HL-60 (cell line): ENCODE results near the gene GNAQ.

ENCODE experiments used
- POLR2AphosphoS5 ChIP-seq: IDR thresholded peaks from 2 replicates; pipeline ENCODE4 v1.6.1; 2012; ENCODE audit warnings: low read depth
- SPI1 ChIP-seq: IDR thresholded peaks from 2 replicates; pipeline ENCODE4 v1.6.1; 2012; ENCODE audit warnings: low read depth, mild to moderate bottlenecking, borderline replicate concordance
- TF ChIP-seq, protein P1 (sequence below): IDR thresholded peaks from one replicate; pipeline ENCODE4 v1.5.1; 2011; ENCODE audit warnings: low read length, control low read depth, inconsistent platforms; ENCODE audit not compliant: insufficient read depth
- TF ChIP-seq, protein P2 (sequence below): IDR thresholded peaks from 2 replicates; pipeline ENCODE4 v1.6.1; 2012; ENCODE audit warnings: low read depth; ENCODE audit not compliant: insufficient replicate concordance

- TF ChIP-seq POLR2AphosphoS5 (no peak), SPI1 (no peak)
- TF ChIP-seq, protein P1, sequence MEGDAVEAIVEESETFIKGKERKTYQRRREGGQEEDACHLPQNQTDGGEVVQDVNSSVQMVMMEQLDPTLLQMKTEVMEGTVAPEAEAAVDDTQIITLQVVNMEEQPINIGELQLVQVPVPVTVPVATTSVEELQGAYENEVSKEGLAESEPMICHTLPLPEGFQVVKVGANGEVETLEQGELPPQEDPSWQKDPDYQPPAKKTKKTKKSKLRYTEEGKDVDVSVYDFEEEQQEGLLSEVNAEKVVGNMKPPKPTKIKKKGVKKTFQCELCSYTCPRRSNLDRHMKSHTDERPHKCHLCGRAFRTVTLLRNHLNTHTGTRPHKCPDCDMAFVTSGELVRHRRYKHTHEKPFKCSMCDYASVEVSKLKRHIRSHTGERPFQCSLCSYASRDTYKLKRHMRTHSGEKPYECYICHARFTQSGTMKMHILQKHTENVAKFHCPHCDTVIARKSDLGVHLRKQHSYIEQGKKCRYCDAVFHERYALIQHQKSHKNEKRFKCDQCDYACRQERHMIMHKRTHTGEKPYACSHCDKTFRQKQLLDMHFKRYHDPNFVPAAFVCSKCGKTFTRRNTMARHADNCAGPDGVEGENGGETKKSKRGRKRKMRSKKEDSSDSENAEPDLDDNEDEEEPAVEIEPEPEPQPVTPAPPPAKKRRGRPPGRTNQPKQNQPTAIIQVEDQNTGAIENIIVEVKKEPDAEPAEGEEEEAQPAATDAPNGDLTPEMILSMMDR: no peak
- TF ChIP-seq, protein P2, sequence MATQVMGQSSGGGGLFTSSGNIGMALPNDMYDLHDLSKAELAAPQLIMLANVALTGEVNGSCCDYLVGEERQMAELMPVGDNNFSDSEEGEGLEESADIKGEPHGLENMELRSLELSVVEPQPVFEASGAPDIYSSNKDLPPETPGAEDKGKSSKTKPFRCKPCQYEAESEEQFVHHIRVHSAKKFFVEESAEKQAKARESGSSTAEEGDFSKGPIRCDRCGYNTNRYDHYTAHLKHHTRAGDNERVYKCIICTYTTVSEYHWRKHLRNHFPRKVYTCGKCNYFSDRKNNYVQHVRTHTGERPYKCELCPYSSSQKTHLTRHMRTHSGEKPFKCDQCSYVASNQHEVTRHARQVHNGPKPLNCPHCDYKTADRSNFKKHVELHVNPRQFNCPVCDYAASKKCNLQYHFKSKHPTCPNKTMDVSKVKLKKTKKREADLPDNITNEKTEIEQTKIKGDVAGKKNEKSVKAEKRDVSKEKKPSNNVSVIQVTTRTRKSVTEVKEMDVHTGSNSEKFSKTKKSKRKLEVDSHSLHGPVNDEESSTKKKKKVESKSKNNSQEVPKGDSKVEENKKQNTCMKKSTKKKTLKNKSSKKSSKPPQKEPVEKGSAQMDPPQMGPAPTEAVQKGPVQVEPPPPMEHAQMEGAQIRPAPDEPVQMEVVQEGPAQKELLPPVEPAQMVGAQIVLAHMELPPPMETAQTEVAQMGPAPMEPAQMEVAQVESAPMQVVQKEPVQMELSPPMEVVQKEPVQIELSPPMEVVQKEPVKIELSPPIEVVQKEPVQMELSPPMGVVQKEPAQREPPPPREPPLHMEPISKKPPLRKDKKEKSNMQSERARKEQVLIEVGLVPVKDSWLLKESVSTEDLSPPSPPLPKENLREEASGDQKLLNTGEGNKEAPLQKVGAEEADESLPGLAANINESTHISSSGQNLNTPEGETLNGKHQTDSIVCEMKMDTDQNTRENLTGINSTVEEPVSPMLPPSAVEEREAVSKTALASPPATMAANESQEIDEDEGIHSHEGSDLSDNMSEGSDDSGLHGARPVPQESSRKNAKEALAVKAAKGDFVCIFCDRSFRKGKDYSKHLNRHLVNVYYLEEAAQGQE: no peak
Measured at GRCh38 chr9:77987880-77988525, 43.6 kb downstream of the GNAQ start.
